Hematopoietic multipotent progenitor cell treated with erythropoietin and hydrocortisone succinate and interleukin-3 and kit ligand, for 8 days (in vitro differentiated cells): ENCODE results near the gene ARMH4.

Source experiments
- DNase-seq: peaks from one replicate; pipeline ENCODE4 v3.0.0-alpha.2; 2015

ARMH4 gene

DNA sequence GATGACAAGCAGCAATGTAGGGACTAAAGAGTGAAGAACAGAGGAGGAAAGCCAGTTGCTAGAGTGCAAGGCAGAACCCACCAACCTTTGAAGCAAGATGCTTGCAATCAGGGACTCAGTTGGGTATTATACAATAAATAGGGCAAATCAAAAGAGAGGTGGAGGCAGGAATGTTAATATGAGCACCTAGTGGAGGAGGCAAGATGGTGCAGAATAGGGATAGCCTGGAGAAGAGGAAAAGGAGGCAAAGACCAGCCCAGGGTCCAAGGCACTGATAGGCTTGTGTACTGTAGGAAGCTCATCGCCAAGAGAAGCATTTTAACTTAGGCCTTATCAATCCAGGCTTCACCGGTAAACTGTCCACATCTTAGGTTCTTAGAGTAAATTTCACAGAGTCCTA, 137.2 kb downstream of the ARMH4 start:
- no peak for DNase-seq

DNA sequence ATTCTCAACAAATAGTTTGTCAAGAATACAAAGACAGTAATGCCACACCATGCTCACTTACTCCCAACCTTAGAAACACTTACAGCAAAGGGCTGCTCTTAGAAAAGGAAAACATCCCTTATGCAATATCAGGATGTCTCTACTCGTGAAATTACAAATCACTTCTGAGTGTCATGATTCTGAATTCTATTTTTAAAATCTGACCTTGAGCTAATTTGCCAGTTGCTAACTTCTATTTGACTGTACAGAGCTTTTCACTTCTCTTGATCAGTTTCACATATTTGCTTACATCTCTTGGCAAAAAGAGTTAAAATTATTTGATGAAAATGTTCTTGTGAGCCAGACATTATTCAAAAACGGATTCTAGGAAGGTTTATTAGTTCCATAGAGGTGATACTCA, 149.4 kb downstream of the ARMH4 start:
- DNase-seq: no peak

DNA sequence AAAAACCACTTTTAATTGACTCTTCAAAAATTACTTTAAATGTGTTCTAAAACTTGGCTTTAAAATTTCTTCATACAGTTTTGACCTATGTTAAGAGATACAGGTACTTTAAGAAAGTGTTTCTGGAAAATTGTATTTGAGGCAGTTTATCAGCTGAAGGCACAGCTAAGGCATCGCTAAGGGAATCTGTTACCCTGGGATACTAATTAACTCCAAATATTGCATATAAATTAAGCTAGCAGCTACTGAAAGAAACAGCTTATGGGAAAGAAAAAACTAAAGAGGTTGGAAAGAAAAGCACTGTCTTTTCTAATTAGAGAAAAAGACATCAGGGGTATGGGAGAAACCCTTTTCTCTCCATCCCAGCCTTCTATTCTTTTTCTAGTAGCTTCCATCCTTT, 152.0 kb downstream of the ARMH4 start:
- DNase-seq: no peak

DNA sequence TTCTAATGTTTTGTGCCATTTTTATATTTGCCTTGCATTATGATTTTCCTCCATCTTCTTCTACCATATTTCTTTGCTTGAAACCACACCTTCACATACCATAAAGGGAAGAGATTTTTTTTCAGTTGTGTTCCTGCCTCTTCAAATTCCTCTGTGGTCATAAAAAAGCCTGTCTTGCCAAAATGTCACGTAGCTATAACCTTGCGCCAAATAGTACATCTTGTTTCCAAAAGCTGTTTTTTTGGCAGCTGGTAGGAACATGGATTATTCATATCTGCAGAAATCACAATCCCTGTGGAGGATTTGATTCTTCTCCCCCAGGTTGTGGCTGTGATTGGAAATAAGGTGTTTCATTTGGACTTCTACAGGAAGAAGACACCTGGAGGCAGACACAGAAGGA, 152.5 kb downstream of the ARMH4 start:
- DNase-seq: no peak

DNA sequence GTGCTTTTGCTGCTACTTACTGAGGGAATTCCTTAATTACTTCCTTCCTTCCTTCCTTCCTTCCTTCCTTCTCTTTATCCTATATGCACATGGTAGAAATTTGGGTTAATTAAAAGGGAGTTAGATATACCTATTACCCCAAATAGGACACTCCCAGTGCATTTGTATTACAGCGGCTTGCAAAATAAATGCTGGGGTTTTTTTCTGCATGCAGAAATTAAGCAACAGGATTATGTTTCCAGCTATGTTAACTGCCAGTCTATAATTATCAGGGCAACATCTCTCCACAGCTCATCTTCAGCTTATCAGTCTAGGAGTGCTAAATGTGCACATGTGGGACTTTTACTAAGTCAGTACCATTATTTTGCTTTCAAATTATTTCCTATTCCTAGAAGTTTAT, 153.2 kb downstream of the ARMH4 start:
- no peak for DNase-seq

DNA sequence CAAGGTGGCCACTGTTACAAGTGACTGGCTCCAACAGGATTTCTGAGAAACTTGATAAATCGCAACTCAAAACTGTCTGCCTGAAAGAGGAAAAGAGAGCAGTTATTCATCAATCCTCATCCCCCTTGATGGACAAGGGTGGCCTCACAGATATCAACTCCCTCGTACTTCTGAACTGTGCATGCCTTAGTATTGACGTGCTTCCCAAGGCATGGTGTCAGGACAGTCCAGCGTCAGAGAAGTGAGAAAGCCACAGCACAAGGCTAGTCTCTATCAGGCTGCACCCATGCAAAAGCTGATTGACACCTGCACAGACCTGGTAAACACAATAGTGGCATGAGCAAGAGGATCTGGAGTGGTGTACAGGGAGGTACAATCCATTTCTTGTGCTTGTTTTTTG, 160.7 kb downstream of the ARMH4 start:
- DNase-seq: no peak

DNA sequence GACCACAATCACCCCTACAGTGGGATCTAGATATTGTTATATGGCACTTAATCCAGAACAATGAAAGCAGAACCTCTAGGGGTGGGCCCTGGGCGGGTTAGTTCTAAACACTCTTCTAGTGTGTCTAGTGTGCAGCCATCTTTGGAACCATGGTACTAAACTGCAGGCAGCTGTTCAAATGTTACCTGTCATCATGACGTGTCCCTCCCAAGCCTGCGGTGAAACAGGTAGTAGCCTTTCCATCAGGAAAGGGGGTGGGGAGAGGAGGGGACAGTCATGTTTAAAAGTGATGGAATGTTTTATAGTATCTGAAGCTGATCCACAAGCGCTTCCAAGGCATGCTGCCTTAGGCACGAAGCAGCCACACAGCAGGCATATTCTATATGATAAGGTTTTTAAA, 163.6 kb downstream of the ARMH4 start:
- no peak for DNase-seq

DNA sequence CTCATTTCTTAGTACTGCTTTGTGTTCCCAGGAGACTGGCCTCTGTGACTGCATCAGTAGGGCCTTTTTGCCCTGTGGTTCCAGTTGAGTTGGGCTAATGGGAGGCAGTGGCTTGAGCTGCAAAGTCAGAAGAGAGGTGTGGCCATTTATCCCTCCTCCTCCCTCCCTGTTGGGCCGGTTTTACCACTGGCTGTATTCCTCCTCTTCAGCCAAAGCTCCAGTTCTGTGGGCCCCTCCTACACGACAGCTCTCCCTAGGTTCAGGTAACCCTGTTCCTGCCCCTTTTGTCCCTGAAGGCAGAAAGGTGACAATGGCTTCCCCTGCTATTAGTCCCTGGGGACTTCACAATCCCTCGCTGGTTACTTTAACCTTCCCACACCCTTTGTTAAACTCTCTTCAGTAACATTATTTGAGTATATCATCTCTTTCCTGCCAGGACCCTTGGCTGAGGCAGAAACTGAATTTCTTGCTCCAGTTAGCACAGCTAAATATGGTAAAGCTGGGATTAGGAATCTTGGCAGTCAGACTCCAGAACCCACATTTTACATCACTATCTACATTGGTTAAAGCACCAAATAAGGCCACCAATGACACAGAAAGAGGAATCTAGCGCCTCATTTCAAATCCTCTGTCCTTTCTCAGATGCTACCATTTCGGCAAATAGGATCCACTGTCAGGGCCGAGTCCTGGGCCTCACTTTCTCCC, 164.3 kb downstream of the ARMH4 start:
- DNase-seq: no peak

DNA sequence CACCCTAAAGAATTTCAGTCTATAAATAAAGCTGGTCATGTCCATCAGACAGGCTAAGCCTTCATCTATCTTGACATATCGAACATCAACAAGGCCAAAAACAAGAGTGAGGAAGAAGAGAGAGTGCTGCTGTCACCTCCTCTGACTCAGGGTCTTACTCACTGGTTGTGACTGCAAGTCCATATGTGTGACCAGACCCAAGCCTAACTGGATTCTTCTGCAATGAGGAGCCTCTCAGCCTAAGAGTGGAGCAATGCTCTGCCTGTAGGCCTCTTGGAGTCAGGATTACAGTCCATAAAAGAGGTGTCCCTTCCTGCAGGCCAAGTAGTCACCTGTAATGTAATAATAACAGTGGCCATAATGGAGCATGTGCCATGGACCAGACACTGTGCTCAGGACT, 165.0 kb downstream of the ARMH4 start:
- DNase-seq: no peak

DNA sequence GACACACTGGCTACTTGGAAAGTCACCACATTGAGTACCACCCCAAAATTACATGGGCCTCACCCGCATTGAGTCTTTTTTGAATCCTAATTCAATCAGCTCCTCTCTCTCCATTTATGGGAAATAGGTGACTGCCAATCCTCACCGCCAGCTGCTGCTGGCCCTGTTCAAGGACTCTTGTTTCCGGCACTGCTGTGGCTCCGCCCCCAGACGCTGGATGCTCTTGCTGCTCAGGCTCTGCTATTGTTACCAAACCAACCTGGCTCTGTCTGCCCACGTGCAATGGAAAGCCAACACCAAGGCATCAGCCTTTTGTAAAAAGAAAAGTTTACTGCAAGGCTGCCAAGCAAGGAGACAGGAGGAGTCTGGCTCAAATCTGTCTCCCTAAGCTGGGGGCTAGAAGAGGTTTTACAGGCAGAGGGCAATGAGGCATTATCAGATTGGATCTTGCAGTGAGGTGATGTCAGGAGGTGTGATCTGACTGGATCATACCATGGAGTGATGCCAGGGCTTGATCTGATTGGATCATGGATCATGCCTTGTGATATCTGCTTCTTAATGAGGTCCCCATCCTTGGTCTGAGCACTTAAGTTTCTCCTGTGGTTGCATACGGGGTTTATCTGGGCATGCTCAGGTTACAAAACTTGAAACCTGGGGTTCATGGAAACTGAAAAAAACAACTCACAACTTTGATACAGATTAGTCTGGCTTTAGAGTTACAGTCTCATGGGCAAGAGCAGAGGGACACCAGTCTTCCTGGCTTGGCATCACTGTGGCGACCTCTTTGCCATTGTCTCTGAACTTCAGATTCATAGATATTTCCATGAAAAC, 169.0 kb downstream of the ARMH4 start:
- no peak for DNase-seq

DNA sequence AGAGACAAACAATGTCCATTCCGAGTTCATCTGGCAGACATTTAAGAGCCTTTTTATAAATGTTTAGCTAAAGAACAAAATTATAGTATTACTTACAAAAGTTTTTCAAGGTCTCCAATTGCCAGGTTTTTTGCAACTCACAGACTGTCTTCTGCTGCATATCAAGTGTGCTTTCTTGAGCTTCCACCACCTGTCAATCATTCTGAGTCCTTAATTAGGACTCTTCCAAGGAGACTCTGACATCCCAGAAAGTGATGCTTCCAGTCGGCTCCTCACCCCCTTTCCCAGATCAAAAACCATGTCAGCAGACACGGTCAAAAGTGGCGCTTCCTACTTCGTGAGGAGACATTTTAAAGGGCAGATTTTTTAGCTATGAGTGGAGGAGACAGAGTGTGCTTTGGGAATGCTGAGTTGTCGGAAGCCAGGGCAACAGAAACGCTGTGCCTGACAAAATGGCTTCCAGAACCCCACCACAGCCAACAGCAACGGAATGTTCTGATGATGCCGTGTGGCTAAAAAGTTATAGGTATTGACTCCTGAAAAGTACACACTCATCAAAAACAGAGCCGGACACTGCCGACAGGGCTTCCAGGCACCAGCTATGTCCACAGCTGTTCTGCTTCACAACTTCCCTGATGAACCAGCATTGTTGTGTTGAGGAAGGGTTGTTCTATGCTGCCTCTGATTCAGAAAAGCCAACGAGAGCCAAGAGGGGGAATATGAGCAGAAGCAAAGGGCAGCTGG, 170.0 kb downstream of the ARMH4 start:
- DNase-seq: no peak

DNA sequence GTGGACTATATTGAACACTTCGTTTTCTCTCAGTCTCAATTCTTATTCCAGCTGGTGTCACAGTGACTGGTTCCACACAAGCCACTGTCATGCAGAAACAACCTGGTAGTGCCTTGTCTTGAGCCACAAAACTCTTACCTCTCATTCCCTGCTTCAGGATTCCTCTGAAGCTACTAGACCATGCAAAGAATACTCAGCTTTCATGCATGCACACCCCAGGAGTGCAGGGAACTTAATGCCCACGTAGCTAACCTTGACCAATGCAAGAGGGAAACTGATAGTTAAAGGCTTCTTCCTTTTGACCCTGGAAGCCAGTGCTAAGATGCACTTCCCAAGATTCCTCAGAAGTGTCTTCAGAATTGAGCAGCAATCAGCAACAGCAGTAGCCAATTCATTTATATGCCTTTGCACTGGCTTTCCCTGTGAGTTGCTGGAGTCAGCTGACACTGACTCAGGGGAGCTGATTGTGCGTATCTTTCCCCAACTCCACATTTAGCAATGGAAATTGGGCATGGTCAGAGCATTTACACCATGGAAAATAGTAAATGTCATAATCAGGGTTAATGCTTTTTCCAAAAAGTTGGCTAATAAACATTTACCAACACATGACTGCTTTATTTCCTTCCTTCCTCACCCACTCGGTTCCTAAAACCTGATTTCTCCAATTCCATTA, 172.5 kb downstream of the ARMH4 start:
- no peak for DNase-seq

DNA sequence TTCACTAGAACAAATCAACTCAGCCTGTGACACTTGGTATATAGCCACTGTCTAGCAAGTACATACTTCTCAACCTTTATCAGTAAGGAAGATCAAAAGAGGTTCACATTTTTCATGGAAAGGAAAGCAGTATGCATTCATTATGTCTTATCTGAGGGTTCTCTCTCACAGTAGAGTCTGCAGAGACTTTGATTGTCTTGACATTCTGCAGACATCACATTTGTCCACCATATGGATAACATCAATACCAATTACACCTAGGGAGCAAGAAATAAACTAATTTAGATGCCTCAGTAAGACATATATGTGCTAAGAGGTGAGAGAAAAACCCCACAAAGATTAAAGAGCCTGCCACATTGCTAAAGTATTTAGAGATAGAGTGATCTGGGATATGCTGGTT, 175.3 kb downstream of the ARMH4 start:
- DNase-seq: no peak

DNA sequence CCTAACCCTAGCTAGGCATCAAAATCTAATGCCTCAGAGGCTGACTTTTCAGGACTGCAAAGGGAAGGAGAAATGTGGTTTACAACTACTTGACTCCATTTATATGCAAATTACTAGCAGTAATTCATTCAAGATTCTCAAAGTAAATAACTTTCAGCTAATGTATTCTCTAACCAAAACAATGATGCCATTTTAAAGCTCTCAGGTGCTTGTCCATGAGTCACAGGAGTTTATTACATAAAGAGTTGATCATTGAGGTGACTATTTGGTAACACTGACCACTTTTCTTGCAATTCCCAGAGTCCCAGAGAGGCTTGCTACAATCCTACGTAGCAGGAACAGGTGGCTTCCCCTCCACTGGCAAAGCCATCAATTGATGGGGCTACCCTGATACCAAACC, 177.1 kb downstream of the ARMH4 start:
- DNase-seq: no peak

DNA sequence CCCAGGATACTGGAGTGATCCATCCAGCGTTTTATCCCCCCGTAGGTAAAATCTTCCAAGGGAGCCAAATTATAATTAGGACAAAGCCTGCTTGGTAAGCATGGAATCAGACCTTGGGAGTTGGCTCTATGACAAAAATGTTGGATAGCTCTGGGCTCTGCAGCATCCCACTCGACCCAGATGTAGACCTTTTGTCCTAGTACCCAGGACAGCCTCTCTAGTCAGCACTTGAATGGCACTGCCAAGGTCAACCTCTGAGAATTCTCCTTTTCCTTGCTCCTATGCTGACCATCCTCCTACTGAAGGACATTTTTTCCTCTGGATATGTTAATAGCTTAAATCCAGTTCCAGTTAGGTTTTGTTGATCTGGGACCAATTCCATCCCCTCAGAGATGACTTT, 181.4 kb downstream of the ARMH4 start:
- DNase-seq: no peak

DNA sequence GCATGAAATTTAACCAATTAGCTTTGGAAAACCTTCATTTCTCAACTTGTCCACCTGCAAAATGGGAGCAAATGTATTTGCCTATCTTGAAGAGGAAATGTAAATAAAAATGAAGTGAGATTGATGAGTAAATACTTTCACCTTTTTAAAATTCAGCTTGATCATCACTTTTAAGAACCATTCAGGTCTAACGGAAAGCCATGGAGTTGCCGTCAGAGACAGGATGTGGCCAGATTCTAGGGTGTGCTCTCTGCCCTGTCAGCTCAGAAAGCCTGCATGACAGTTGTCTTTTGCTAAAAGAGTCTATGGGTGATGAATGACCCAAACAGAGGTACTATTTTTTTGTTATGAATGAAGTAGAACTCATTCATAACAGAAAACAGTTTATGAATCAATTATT, 181.8 kb downstream of the ARMH4 start:
- DNase-seq: no peak

DNA sequence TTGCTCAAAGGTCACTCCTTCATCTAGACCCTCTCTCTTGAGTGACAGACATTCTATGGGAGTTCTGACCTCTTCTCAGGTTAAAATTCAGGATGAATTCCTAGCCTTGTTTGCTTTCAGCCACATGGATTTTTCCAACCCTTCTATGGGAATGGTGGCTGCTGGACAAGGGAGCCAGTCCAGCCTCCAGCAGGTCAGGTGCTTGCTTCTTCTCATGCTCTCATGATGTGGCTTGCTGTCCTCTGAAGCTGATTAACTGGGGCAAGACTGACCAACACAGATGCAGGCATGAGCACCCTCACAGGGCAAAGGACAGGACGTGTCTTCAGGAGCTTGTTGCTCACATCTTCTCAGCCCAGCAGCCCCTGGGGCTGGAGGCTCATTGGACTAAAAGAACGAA, 188.9 kb downstream of the ARMH4 start:
- DNase-seq: no peak

DNA sequence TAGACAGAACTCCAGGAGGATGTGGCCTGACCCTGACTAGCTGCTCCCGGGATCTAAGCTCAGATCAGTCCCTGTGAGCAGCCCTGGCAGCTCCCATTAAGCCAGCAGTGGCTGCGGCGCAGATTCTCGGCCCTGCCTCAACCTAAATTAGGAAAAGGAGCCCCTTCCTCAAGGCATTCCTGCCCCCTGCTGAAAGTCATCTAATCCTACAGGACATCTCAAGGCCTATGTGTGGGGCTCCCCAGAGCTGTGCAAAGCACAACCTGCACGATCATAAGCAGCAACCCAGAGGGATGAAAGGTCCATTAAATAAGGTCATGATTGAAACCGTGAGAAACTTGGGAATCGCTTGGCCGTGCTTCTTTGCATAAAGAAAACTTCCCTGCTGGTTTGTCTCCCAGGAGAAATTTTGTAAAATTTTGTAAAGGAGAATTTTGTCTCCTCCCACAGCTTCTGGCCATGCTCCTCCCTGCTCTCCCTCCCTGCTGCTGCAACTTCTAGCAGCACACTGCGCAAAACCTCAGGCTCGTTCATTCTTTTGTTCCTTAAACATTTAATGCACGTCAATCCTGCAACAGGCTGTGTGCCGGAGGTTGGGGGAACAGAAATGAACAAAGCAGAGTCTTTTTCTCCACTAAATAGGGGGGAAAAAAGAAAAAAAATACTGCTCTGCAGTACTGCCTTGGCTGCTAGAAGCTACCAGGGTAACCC, 189.5 kb downstream of the ARMH4 start:
- DNase-seq: no peak

DNA sequence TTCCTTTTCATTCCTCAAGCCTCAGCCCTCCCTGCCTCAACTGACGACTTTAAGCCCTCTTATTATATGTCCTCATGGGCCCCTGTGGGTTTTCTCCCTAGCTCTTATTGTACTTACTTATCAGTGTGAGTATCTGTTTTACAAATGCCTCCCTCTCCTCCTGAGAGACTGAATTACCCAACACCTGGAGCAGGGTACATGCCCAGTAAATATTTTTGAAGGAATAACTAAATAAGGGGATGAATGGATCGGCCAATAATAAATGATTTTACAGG, 190.3 kb downstream of the ARMH4 start:
- DNase-seq: no peak

DNA sequence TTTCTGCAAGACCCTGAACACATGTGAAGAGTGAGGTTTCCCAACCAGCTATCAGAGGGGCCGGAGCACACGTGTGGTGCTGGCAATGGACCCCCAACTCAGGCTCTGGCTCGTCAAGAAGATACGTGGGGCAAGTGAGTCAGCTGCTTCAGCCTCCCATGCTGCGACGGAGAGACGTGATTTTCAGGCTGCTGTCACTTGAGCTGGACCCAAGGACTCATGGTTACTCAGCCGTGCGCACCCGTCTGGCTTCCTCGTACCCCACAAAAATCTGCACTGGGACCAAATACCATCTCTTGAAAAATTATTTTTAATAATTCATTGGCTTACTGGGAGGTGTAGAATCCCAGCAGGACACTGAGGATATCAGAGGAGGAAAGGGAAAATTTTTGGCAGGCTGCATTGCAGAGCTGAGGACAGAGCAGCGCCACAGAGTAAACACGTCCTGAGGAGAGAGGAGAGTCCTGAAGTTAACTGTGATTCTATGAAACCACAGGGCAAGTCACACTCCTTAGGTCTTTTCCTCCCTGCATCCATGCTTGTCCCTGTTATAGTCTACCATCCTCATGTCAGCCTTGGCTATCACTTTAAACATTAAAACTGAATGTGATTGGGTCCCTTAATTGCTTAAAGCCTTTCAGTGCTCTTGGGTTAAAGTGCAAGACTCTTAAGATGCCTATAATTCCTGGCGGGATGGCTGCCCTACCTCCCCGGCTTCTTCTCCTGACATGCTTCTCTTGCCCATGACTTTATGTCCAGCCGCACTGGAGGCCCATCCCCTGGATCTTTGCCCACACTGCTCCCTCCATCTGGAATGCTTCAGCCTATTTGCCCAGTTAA, 190.8 kb downstream of the ARMH4 start:
- DNase-seq: no peak

DNA sequence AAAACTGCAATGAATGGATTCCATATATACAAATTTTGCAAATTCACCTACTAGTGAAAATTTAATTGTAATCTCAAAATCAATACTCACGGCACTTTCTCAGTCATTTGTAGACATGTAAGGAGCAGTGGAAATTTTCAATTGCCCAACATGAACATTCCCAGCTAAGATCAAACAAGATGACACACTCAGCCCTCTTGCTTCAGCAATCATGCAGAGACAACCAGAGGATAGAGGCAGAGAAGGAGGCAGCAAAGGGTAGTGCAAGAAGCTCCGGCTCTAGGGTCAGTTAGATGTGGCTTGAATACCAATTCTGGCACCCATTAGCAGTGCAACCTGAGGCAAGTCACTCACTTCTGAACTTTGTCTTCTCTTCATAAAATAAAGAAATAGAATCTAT, 194.6 kb downstream of the ARMH4 start:
- no peak for DNase-seq
